Measurements from ENCODE around the gene MRPS34.

The MRPS34 gene

DNA sequence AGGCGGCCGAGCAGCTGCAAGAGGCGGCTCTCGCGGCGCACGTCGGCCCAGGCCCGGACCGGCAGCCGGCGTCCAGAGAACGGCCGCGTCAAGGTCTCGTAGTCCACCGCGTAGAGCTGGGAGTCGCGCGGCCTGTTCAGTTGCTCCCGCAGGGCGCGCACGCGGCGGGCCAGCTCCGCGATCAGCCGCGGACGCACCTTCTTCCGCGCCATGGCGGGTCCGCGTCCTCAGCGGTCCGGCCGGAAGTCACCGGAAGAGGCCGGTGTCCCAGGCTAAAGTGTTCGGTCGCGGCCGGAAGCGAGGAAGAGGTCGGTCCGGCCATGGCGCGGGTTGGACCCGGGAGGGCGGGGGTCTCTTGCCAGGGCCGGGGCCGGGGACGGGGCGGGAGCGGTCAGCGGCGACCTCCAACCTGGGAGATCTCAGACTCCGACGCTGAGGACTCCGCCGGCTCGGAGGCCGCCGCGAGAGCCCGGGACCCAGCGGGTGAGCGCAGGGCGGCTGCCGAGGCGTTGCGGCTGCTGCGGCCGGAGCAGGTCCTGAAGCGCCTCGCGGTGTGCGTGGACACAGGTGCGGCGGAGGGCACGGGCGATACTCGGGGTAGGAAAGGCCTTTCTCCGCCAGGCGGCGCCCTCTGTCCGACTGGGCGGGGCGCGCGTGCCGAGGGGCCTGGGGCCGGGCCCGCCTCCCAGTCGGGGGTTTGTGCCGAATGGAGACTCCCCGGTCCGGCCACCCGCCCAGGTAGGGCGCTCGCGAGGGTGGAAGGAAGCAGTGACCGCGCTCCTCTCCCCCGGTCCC lies at the start of gene MRPS34:
Gene MRPS34 (minus strand): TSS at position 227 of the 795 bp plus-strand sequence. CDS start 15 bp downstream, at position 212.
- peak; percentile 60 for TF ChIP-seq CTCF (IDR thresholded peaks at IDR 0.05; ENCODE audit: control insufficient read depth, insufficient read depth, low read depth, low read length, missing control alignments)
- H3K4me3 ChIP-seq (ENCODE audit: control insufficient read depth, low read depth, low read length): peak within 1 kb of the TSS; percentile 50
- no peak for DNase-seq (ENCODE audit: low read depth)

- DNase-seq (ENCODE audit: low read depth): no peak
- H3K4me3 ChIP-seq (ENCODE audit: control insufficient read depth, low read depth, low read length): no peak overlapping the region
Observed at GRCh38 chr16:1821861-1822611, 49.1 kb upstream of the MRPS34 start.

GRCh38 chr16:1820946-1821290 lies 48.0 kb upstream of the MRPS34 start:
- no peak for TF ChIP-seq CTCF (IDR thresholded peaks at IDR 0.05; ENCODE audit: control insufficient read depth, insufficient read depth, low read depth, low read length, missing control alignments)

More at GRCh38 chr16:1821861-1822611, 49.1 kb upstream of the MRPS34 start:
- TF ChIP-seq CTCF (IDR thresholded peaks at IDR 0.05; ENCODE audit: control insufficient read depth, insufficient read depth, low read depth, low read length, missing control alignments): no peak

DNA sequence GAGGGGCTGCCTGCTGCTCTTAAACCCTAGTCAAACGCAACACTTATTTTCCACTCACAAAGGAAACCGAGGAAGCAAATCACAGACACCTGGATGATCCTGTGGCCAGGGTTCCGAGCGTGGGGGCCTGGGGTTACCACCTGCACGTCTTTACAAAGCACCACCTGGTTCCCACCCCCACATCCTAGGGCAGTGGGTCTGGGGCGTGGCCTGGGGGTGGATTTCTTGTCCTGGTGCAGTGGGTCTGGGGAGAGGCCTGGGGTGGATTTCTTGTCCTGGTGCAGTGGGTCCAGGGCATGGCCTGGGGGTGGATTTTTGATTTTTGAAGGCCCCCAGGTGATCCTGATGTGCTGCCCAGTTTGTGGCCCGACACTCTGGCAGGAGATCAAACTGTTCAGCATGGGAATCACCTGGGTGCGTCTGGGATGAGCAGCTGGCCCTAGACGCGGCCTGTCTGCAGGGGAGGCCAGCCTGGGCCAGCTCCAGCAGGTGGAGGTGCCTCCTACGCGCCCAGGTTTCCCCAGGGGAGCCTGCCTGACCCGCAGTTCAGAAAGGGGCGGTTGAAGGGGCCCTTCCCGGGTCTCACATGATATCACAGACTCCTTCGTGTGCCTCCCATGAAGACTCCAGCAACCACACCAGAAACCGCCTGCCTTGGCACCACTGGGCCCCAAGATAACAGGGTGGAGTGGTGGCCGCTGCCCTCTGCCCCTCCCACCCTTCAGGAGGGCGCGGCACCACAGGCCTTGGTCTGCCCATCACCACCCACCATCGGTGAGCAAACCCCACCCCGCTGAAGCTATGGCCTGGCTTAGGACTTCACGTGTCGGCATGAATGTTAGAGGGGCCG lies 47.4 kb upstream of the MRPS34 start:
- H3K4me3 ChIP-seq (ENCODE audit: control insufficient read depth, low read depth, low read length): no peak overlapping the region

More at GRCh38 chr16:1820946-1821290, 48.0 kb upstream of the MRPS34 start:
- no peak for DNase-seq (ENCODE audit: low read depth)
- no peak overlapping the region for H3K4me3 ChIP-seq (ENCODE audit: control insufficient read depth, low read depth, low read length)

DNA sequence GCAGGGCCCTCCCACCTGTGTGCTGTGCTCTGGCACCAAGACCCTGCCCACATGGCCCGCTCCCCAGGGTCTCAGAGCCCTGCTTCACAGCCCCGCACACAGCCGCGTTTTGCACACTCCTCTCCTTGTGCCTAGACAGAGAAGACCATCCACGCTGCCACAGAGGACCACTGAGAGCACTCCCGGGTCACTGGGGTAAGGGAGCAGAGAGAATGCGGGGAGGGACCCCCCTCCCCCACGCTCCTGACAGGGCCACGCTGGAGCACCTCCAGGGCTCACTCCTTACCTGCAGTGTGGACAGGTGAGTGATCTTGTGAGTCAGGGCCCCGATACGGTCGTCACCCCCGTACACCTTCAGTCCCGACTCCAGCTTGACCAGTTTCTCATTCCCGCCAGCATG lies 46.7 kb upstream of the MRPS34 start:
- no peak for TF ChIP-seq CTCF (IDR thresholded peaks at IDR 0.05; ENCODE audit: control insufficient read depth, insufficient read depth, low read depth, low read length, missing control alignments)
- no peak overlapping the region for H3K4me3 ChIP-seq (ENCODE audit: control insufficient read depth, low read depth, low read length)
- no peak for DNase-seq (ENCODE audit: low read depth)

More for the DNA sequence above, 47.4 kb upstream of the MRPS34 start:
- DNase-seq (ENCODE audit: low read depth): no peak
- TF ChIP-seq CTCF (IDR thresholded peaks at IDR 0.05; ENCODE audit: control insufficient read depth, insufficient read depth, low read depth, low read length, missing control alignments): no peak

GRCh38 chr16:1818873-1819525 lies 46.1 kb upstream of the MRPS34 start:
- no peak overlapping the region for H3K4me3 ChIP-seq (ENCODE audit: control insufficient read depth, low read depth, low read length)
- TF ChIP-seq CTCF (IDR thresholded peaks at IDR 0.05; ENCODE audit: control insufficient read depth, insufficient read depth, low read depth, low read length, missing control alignments): no peak
- no peak for DNase-seq (ENCODE audit: low read depth)

Data from AG09309 (cell line).